HL-60/S4 (cell line): ENCODE data around the gene FBLN2.

ENCODE experiments used
- in situ Hi-C: fragments of 300-500 bp; cut with MboI; formaldehyde crosslinking; loops from 2 replicates; pipeline ENCODE4 v1.14.3; 2022; ENCODE audit warnings: low sequenced_read_pairs

Gene FBLN2

DNA sequence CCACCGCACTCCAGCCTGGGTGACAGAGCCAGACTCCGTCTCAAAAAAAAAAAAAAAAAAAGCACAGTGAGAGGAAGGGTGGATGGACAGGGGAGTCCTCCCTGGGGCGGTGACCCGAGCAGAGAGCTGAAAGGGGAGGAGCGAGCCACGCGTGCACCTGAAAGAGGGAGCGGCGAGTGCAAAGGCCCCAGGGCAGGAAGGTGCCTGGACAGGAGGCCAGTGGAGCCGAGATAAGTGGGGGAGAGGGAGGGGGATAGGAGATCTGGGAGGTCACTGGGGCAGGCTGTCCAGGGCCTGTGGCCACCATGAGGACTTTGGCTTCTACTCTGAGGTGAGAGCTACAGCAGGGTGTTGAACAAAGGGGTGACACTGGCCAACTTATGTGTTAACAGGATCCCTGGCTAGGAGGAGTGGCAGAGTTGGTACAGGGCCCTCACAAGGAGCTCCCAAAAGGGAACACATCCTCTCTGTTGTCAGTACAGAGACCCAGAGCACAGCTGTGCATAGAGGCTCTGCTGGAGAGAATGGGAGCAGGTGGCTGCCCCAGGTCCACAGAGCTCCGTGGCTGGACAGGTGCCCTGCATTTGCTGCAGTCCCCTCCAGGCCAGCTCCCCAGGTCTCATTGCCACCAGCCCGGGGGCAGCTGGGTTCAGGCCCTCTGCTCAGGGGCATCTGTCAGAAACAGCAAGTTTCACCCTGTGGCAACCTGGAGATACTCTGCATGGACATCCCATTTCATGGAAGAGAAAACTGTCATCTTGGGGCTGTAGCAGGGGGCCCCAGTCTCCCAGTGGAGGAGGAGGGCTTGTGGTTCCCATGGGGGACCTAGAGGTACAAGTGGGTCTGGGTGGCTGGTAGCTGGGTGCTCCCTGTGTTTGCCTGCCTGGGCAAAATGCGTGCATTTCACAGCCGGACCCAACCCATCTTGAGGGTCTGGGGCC, 28.5 kb downstream of the FBLN2 start:
- in situ Hi-C loops = no loop called here

DNA sequence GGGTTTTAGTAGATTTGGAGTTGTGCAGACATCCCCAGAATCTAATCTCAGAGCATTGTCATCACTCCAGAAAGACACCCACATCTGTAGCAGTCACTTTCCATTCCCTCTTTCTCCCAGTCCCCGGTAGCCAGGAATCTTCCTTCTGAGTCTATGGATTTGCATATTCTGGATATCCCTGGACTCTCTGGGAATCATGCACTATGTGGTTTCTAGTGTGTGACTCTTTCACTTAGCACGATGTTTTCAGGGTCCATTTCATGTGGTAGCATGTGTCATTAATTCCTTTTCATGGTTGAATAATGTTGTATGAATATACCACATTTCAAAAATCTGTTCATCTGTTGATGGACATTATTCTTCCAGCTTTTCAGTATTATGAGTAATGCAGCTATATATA, 29.3 kb downstream of the FBLN2 start:
- in situ Hi-C loops = no loop called here

DNA sequence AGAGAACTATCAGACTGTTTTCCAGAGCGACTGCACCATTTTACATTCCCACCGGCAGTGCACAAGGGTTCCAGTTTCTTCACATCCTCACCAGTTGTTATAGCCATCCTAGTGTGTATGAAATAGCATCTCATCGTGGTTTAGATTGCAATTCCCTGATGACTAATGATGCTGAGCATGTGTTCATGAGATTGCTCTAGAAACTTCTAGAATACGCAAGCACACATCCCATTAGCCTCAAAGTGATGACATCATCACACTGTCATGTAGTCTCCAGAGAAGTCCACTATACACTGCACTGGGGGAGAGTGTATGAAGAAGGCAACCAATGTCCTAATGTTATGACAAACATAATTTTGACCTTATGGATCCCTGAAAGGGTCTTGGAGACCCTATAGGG, 30.1 kb downstream of the FBLN2 start:
- in situ Hi-C loops = no loop called here

DNA sequence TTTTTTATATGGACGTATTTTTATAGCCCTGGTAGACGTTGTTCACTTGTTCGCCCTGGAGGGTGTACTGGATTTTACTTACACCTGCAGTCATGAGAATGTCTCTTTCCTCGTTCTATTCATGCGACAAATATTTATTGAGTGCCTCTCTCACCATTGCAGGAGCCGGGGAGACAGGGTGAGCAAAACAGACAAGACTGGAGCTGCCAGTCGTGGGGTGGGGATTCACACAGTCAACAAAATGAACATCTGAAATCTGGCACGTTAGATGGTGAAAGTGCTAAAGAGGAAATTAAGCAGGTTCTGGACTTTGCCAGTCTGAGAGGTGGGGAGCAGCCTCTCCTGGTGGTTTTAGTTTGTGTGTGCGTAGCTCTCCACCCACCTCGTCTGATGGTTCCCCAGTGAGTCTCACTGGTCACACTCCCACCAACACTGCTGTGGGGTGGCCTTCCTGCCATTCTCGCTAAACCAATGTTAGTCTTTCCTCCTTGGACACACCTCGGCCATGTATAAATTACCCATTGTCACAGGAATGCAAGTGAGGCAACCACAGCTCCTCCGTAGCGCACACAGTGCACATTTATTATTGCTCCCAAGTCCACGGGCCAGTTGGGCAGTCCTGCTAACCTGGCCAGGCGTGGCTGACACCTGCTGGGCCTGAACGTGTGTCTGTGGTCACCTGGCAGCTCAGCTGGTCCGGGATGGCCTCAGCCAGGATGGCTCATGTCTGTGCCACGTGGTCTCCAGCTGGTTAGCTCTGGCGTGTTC, 31.5 kb downstream of the FBLN2 start:
- in situ Hi-C loops = no loop called here

DNA sequence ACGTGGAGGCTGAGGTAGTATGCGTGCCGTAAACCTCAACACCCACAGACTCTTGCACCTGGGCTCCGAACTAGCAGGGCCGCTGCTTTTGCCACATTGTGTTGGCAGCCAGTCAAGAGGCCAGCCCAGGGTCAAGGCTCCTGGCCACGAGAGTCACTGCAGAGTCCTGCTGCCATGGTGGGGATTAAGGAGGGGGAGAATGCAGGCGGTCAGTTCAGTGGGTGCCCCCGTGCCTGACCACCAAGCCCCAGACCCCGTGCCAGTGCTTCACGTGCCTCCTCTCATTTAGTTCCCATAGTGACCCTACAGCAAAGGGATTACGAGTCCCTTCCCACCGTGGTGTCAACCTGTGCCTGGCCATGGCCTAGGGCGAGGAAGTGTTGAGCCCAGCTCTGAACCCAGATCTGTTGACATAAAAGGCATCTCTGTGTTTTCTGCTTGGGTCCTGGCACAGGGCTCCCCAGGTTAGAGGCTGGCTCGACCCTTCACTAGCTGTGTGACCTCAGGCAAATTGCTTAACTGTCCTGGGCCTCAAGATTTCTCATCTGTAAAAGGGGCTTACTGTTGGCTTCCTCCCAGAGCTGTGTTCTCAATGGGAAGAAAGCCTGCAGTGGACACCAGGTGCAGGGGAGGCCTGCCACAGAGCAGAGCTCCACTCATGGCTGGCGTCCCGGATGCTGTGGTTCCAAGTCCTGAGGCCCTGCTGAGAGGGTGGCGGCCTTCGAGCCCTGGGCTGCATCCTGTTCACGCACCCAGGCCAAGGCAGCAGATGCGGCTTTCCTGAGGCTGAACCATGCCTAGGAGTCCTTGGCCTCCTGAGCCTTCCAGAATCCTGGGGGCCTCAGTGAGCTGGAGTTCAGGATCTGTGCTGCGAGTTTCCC, 32.8 kb downstream of the FBLN2 start:
- in situ Hi-C loops = no loop called here

DNA sequence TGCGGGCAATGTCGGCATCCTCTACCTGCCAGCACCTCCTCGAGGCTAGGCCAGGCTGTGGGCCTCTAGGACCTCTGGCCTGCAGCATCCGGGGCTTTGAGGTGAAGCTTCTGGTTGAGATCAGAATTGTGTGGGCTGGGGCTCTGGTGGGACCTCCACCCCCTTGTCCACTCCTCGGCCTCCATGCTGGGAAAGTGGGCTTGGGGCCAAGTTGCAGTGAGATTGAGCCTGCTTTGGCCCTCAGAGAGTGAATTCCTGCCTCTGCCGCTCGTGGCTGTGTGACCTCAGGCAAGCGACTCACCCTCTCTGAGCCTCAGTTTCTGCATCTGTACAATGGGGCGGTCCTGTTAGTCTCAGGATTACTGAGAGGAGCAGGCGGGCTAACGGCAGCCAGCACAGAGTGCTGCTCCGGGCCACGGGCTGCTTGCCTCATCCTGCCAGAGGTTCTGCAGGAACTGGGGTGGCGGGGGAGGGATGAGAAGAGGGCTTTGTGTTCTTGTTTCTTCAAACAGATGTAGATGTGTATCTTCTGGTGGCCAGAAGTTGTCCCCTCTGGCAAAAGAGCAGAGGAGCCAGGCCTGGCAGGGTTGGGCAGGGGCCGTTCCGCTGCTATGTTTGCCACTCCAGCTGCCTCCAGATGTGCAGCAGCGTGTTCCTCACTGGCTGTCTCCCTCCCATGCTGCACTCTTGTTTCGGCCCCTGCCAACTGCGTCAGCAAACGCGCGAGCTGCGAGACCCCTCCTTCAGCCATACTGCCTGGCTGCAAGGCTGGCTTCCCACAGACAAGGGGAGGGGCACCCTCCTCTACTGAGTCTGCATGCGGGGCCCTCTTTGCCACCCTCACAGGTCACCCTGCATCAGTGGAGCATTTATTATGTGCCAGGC, 33.7 kb downstream of the FBLN2 start:
- in situ Hi-C loops = no loop called here

DNA sequence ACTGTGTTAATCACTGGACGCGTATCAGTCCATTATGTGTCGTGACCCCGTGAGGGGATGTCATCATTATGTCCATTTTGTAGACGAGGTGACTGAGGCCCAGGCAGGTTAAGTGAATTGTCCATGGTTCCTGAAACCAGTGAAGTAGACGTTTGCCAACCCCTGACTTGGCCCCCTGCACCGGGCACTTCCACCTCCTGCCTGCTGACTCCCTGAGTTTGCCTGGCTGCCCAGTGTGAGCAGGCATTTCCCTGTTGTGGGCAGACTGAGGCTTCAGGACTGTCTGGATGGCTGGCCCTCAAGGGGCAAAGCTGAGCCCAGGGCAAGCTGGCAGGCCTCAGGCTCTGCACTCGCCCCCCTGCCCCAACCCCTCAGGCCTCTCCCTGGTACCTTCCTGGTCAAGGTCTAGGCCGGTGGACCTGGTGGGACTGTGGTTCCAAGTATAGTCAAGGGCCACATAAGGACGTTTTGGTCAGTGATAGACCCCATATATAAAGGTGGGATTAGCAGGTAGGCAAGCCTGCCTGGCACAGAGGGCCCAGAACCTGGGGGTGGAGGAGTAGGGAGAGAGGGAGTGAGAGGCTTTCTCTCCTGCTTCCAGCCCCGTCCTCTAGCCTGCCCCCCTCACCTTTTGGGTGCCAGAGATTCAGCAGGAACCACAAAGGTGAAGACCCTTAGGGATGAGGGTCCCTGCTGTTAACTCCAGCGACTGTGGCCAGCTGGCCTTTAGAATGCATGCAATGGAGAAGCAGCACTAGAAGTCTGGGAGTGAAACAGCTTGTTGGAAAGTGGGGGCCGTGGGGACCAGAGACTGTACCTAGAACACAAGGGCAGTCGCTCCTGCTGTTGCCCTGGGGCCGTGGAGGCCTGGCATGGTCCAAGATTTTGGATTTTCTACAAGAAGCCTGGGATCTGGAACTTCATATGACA, 34.6 kb downstream of the FBLN2 start:
- in situ Hi-C loops = no loop called here

DNA sequence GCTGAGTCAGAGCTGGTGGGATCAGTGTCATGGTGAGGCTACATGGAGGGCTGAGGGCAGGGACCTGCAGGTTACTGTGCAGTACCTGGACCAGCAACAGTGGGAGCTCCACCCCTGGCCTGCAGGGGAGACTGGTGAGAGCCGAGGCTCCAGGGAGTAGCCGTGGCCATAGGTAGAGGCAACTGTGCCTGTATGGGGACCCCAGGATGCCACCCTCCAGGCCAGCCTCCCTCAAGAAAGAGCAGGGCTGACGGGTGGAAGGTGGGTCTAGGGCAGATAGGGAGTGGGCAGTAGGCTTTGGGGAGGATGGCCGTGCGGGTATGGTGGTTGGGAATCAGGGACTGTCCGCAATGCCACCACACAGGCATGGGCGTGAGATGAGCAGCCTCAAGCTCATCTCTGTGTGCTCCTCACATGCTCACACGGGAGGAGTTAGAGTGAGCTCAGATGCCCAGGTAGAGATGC, 35.5 kb downstream of the FBLN2 start:
- in situ Hi-C loops = no loop called here

DNA sequence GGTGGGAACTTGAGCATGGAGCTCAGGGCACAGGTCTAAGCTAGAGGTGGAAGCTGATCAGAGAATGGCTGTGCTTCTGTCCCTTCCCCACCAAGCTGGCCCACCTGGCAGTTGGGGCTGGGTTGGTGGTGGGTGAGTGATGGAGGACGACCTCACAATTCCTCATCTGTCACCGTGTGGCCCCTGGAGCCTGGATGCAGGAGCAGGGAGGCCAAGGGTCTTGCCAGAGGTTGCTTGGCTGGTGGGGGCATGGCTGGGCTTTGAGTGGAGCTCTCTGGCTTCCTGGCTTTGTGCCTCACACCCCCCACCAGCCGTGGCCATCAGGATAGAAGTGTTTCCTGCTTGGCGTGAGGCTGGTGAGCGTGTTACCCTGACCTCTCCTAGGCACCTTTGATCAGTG, 36.0 kb downstream of the FBLN2 start:
- in situ Hi-C loops = no loop called here

DNA sequence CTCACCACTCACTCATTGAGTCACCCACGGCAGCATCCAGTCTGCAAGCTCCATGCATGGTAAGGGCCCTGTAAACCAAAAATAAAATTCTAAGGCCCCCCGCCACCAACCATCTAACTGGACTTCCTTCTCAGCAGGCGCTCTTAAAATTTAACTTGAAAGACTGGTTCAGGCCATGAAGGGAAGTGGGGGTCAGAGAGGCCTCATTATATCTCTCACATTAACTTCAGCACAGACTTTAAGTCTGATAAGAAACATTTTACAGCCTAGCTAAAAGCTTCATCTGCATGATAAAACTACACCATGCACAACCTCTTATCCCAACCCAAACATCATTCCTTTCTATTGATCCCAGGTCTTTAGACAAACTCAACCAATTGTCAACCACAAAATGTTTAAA, 38.5 kb downstream of the FBLN2 start:
- in situ Hi-C loops = no loop called here

DNA sequence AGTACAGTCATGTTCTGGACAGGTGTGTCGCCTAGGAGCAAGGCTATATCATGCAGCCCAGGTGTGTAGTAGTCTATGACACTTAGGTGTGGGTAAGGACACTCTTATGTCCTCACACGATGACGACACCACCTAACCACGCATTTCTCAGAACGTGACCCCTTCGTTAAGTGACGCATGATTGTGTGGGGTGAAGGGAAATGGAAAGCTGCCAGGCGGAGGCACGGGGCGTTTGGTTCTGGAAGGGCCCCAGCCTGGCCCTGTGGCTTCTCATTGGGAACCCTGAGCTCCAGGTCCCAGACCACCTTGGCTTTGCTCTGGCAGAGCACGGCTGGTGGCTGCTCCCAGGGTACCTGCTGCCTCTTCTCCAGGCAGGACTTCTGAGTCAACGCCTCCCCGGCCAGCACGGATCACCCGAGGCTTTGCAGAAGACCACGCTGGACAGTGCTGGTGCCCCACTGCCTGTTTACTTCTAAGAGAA, 39.3 kb downstream of the FBLN2 start:
- in situ Hi-C loops = no loop called here

DNA sequence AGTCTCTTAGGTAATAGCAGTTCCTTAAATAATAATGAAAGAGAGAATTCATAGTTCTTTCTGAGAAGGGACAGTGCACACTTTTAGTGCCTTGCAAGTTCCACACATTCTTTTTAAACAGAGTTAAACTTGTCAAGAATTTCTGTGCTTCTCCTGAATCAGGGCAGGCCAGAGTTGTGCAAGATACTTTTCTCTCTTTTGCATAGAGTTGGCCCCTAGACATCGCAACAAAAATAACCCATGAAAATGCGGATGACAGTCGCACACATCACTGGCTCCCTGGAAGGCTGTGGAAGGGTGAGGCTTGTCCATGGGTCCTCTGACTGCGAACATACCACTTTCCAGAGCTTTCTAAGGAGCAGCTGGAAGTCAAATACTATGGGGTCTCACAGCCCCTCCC, 40.1 kb downstream of the FBLN2 start:
- in situ Hi-C loops = no loop called here

DNA sequence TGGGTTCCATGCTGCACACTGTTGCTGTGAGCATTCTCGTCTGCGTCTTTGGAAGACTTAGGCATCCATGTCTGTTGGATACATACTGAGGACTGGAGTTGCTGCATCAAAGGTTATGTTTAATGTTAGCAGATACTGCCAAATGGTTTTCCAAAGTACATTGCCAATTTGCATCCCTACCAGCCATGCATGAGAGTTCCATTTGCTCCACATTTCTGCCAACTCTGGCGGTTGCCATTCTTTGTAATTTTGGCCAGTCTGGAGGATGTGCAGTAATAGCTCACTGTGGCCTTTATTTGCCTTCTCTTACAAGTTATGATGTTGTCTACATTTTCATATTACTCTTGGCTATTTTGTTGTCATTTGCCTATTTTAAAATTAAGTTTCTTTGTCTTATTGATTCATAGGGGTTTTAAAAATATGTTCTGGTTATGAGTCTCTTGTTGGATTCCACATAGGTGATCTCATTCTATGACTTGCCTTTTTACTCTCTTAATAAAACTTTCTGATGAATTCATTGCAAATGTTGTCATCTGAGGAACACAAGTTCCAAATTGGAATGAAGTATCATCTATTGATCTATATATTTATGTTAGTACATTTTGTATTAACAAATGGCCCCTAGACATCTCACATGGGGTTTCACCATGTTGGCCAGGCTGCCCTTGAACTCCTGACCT, 42.1 kb downstream of the FBLN2 start:
- in situ Hi-C loops = no loop called here

DNA sequence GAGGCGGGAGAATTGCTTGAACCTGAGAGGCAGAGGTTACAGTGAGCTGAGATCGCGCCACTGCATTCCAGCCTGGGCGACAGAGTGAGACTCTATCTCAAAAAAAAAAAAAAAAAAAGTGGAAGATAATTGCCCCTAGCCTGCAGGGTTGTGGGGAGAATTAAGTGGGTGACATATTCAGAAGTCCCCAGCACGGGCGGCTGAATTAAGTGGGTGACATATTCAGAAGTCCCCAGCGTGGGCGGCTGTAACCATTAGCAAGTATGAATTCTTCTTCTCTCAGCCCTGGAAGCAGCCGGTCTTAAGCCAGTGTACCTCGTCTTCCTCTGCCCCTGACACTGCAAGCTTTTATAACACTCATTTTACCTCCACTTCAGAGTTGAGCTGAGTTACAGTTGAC, 44.7 kb downstream of the FBLN2 start:
- in situ Hi-C loops = no loop called here

DNA sequence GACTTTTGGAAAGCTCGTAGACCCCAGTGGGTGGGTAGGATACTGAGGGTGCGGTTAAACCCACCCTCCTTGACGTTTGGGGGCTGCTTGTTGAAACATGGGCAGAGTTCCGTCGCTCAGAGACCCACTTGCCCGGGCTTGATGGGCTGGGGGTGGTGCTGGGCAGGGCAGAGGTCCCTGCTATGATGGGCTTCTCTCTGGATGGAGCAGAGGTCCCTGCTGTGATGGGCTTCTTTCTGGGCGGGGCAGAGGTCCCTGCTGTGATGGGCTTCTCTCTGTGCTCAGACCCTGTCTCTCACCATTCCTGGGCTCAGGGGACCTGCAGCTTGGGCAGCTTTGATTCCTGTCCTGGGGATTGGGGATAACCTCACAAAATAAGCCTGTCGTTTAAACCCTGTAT, 45.2 kb downstream of the FBLN2 start:
- in situ Hi-C loops = no loop called here

DNA sequence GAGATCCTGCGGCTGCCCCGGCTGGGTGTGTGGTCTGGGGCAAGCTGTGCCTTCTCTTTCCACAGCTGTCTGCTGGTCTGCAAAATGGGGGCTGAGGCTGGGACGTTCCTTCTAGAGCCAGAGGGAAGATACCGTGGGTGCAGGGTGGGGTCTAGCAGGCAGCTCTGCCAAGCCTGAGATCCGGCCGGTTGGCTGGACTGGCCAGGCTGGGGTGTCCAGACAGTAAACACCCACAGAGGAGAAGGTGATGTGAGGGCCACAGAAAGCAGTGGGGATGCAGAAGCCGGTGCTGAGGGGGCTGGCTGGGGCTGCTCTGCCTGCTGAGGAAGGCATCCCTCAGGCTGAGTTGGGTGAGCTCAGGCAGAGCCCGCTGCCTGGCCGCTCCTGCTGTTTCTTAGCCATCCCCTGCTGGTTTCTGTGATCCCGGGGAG, 46.1 kb downstream of the FBLN2 start:
- in situ Hi-C loops = no loop called here

DNA sequence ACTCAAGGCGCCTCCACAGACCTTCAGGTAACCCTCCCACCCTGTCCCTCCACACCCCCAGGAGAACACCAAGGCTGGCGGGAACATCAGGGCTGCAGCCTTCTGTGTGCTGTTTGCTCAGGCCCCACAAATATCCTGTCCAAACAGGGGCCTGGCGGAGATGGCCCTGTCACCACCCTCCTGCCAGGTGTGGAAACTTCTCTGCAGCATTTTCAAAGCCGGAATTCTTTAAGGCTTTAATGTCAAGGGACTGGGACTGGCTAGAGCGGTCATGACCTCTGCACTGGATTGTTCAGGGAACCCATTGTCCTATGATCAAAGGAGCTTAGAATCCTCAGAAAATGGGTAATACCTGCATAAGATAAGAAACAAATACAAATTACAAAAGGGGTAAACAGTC, 46.6 kb downstream of the FBLN2 start:
- in situ Hi-C loops = no loop called here
